GM19240 (cell line): ENCODE data around the gene CELSR2.
"Not testable (repeated sequence)": the region's sequence is repeated elsewhere in the genome, so short reads cannot be mapped to it uniquely, and the experiment has no call there.

Experiments
- DNase-seq: peaks from one replicate; pipeline ENCODE4 v3.0.0; 2011; ENCODE audit warnings: low spot score; ENCODE audit not compliant: insufficient read length

CELSR2 gene

DNA sequence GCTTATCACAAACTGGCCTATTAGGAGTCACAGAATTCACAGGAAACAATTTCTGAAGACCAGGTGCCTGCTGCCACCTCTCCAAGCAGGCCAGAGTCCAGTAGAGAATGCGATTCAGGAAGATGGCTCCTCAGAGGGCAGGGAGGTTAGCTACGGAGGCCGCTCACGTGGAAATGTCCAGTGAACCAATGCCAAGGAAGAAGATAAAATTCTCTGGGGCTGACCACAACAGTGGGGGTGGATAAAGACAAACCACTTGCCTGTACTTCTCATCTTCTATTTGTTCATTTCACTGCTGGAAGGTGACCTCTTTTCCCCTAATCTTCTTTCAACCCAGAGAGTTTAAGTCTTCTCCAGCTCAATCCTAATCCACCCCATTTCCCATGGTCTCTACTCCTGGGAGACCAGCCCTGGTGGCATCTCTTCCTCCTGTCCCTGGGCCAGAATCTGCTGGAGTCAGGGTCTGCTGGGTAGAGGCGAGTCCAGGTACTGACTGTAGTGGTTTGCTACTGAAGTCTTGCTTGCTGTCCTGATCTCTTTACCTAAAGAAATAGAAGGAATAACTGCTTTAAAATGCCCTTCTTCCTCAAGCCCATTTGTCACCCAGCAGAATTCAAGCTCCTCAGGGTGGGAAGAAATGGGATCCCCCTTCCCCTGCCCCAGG is 30.4 kb downstream of the CELSR2 start:
- DNase-seq: no peak

DNA sequence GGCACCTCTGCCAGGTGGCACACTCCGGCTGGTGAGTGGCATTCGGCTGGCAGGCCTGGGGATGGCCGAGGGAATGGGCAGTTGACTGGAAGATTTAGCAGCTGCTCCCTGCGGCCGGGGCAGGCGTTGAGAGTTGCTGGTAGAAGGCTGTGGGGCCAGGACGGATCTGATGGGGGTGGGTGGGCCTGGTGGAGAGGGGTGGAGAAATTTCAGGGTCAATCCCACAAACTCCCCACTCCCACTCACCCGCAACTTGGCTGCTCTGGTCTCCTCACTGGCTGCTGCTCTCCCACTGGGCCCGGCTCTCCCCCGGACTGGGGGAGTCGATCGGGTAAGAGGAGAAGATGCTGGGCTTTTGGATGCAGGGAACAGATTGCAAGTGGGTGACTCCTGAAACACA is 31.5 kb downstream of the CELSR2 start:
- no peak for DNase-seq

DNA sequence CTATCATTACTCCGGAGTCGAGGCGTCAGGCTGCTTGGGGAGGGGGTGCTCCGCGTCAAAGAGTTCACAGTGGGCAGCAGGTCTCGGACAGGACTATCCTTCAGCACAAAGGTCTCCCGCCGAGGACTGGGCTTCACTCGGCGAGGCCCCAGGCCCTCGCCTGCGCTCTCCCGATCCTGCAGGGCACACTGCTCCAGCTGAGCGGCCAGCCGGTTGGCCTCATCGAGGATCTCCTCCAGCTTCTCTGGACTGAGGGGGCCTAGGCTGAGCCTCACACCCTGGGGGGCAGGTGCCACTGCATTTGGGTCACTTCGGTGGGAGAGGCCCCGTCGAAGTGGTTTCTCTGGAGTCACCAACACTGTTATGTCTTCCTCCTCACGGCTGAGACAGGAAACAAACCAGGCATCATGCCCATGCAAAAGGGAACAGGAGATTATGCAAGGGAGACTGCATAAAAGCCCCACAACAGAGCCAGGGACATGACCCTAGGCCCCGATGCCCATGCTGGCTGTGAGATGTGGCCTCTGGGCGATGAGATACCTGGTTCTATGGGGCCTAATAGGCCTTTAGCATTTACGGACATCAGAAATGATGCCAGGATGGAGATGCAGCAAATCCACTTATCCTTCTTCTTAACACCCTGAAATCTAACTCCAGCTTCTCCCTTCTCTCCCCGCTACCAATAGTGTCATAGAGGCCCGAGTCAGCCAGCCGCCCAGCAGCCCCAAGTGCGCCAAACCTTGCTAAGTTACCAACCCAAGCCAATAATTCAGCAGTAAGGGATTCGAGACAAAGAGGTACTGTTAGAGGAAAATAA is 32.5 kb downstream of the CELSR2 start:
- no peak for DNase-seq

DNA sequence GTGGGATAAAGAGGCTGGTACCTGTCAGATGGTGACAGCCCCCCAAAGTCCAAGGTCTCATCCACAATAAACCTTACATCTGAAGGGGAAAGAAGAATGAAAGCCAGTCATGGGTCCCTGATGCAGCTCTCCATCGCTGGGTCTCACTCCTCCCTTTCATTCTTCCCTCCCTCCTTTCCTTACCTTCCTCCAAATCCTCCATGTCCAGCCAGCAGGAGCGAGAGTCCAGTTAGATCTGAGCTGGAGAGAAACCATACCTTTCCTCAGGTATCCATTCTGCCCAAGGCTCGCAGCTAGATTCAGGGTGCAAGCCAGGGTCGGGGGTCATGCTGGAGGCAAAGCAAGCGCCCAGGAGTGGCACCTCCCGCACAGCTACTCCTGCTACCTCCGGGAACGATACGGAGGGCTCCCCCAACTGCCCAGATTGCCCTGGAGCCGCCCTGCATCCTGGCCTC is 33.2 kb downstream of the CELSR2 start:
- no peak for DNase-seq

DNA sequence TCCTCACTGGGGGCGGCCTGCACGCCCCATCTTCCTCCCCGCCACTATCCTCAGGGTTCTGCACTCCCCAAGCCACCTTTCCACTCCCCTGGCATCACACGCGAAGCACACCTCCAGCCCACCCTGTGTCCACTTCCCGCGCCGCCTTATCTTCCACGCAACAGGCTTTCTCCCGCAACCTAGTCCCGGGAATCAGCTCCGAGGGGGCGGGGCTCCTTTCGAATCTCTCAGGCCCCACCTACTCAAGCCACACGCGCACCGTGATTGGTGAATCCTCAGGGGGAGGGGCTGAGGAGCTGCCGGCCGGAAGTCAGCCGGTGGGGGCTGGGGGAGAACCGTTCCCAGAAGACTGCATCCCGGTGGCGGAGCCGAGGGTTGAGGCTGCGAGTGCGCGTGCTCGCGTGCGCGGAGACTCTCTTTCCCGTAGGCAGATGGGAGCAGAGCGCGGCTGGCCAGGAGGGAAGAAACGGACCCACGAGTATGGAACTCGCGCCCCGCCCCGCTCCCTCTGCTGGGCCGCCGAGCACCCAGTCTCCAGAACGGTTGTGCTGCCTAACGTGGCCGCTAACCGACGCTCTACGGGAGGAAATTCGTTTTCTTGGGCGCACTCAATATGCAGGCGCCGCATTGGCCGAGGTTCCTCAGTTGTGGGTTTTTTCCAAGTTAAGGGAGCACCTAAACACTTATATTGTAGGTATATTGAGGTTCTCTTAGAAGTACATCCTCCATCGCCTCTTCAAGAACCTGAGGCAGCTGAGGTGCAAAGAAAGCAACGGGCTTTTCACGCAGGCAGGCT is 33.8 kb downstream of the CELSR2 start, which contains the start of gene PSRC1:
Gene PSRC1, minus strand, starts transcription at position 194 of the 796 bp plus-strand sequence.
- peak; percentile 93 for DNase-seq

DNA sequence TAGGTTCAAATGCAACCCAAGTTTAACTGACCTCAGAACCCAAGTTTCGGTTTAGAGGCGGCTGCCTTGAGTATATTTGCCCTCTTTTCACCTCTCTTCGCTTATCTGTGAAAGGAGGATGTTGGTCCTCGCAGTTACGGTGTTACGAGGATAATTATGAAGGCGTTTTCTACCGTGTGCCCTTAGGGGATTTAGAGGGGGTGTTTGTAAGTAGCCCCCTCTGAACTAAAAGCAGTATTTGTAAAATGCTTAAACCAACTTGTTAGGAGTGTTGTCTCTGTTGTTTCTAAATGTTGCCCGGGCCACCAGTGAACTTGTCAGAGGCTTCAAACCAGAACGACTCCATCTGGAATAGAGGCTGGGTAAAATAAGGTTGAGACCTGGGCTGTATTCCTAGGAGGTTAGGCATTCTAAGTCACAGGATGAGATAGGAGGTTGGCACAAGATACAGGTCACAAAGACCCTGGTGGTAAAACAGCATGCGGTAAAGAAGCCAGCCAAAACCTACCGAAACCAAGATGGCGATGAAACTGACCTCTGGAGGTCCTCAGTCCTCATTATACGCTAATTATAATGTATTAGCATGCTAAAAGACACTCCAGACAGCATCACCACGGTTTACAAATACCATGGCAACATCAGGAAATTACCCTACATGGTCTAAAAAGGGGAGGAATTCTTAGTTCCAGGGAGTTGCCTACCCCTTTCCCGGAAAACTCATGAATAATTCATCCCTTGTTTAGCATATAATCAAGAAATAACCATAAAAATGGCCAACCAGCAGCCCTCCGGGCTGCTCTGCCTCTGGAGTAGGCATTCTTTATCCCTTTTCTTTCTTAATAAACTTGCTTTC is 34.6 kb downstream of the CELSR2 start:
- DNase-seq: no peak

DNA sequence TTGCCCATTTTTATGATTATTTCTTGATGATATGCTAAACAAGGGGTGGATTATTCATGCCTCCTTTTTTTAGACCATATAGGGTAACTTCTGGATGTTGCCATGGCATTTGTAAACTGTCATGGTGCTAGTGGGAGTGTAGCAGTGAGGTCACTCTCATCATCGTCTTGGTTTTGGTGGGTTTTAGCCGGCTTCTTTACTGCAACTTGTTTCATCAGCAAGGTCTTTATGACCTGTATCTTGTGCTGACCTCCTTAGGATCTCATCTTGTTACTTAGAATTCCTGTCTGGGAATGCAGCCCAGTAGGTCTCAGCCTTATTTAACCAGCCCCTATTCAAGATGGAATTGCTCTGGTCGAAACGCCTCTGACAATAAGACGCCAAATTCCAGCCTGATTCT is 37.4 kb downstream of the CELSR2 start:
- not testable (repeated sequence) for DNase-seq

DNA sequence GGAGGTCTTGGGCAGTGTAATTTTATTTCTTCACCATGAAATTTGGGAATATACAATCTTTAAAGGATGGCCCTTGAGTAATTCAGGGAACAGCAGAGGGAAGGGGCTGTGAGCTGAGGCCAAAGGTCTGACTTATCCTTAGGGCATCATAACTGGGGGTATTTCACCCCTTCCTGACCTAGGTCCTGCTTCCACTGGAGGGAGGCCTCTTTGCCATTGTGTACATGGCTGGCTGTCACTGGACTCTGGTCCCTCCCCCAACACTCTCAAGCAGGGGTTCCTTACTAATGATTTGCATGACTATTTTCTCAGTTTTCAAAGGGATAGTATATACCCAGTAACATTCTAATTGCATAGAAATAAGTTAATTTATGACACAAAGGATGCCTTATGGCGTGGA is 40.8 kb downstream of the CELSR2 start:
- no peak for DNase-seq

DNA sequence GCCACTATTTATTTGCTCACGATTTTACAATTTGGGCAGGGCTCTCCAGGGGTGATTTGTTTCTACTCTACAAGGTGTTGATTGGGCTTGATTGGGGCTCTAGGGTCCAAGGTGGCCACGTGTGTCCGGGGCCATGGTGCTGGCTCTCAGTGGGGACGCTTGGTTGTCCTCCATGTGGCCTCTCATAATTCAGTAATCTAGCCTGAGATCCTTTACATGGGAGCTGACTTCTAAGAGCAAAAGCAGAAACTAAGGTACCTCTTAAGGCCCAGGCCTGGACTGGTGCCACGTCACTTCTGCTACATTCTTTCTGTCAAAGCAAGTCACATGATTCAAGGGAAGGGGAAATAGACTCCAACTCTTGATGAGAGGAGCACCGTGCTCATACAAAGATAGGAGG is 41.7 kb downstream of the CELSR2 start:
- DNase-seq: no peak

DNA sequence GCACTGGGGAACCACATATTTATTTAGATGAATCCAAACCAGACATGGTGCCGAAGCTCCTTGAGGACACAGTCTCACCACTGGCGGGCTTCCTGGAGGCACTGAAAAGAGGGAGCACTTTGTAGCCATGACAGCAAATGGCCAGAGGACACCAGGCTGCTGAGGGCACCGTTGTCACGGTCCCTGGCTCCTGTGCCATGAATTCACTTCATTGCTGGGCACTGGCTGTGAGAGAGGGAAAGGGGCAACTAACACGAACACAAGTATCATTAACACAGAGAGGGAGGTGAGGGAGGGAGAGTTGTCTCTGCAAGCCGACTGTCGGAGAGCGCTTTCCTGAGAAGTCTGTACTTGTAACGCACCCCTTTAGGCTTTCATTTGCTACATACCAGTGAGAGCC is 43.0 kb downstream of the CELSR2 start:
- no peak for DNase-seq

DNA sequence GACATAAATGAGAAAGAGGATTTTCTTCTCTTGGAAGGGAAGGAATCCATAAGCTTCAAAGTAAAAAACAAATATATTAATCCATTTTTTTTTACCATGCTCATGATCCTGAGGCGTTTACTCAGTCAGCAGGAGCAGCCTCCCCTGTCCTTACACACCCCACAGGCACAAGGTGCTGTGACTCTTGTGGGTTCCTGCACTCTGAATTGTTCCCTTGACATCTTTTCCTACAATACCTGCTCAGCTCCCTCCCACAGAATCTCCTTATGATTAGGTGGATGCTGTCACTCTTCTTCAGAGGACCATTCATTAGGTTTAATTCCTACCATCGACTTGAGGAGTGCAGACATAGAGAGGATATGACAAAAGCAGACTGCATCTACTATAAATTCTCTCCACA is 43.7 kb downstream of the CELSR2 start:
- DNase-seq: no peak

DNA sequence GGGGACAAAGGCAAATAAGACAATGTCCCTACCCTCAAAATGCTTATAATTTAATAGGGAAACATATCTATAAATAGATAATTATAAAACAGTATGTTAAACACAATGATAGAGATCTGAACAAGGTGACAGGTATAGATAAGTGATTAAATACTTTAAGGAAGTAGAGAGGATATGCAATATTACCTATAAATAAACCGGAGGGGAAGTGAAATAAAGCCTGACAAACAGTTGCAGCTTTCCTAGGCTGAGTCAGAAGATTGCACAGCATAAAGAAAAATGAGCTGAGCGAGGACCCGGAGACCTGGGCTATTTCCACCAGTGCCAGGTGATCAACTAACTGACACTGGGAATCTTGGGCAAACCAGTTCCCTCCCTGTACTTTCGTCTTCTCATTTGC is 45.1 kb downstream of the CELSR2 start:
- DNase-seq: no peak

DNA sequence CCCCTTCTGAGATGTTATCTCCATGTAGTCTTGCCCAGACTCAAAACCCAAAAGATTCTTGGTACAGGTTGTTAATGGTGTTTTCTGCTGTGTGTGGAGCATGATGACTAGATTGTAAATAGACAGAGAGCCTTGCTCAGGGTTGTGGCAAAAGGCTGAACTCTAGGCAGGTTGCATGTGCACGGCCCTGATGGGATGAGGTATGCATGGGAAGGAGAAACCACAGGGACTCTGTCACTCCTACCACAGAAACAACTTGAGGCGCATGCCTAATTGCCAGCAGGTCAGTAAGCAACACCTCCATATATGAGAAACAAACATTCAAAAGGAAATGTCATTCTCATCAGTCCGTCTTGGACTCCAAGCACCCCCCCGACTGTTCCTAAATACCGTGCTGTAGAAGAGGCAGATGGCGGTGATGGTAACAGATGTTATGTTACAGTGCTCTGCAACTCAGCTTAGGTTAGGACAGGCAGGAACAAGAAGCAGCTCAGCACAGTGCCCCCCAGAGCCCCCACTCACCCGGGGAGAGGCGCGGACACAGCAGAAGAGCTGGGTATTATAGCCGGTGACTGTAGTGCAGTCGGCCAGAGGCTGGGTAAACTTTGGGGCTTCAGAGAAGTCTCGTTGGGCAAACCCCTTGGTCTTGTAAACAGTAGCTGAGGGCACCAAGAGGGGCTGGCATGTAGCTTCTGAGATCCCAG is 46.5 kb downstream of the CELSR2 start:
- DNase-seq: no peak

DNA sequence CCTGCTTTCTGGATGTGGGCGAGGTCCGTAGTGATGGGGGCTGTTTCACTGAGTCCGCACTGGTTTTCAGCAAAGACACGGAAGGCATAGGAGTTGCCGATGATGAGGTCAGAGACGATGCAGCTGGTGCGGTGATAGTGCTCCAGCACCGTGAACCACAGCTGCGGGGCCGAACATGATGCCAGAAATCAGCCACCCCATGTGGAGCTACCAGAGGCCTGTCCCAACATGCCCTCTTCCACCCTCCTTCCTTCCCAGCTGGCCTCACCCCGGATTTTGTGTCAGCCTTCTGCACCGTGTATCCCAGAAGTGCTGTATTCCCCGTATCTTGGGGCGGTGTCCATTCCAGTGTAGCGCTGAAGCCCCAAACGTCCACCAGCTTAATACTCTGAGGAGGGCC is 47.4 kb downstream of the CELSR2 start:
- DNase-seq: no peak

DNA sequence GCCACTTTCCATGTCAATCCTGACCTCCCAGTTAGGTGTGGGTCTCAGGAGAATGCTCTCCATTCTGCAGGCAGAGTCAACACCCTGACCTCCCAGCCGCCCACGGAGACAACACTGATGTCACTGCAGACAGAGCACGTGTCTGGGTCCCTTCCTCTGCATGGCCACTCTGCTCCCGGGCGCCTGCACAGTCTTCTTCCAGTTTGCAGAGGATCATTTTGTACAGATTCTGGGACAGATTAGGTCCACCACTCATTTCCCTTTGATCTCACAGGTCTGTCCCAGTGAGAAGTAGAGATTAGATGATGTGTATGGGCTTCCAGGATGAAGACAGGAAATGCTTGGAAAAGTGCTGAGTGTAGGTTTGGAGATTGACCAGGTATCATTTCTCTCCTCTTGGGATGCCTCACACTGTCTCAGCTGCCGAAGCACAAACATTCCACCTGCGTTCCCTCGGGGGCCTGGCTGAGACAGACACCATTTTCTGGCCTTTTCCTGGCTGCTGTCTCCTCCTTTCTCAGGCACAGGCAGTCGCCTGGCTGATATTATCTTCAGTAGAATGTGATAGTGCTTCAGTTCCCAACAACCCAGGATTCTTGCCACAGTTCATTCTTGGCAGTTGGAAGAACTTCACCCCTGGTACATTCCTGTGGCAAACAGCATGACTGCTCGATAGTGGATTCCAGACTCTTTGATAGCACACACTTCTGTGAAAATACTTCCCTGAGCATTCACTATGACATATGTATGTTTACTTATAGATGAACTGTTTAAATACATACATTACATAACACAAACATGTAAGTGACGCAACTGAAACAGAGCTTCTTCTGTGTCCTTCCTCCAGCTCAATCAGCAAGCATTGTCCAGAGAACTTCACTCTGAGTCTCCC is 49.6 kb downstream of the CELSR2 start:
- DNase-seq: no peak

DNA sequence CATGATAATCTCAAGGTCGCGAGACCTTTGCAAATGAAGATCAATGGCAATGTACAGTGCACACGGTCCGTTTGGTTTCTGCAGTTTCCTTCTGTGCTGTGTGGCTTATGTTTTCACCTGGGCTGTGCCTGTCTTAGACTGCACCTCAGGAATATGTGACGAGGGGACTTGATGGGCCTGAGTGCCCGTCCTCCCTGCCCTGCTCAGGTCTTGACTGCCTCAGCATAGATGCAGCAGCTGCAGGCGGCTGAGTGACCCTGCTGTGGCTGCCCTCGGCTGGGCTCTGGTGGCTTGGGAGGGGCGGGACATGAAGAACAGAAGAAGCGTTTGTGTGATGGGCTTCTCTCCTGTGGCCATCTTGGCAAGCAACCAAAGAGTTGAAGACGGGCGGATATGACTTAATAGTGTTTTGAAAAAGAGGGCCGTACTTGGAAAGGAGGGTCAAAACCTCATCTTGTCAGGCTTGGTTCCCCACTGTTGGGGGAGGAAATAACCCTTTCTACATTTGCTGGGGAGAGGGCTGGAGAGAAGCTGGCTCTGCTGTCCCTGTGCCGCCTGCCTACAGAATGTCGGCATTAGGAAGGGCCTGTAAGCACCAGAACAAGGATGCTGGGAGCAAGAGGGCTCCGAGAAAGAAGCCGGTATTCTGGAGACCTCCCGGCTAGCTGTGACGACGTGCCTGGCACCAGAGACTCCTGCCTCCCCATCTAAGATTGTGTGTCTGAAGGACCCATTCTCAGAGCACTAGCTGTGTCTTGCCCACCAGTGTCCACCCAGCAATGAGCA is 50.4 kb downstream of the CELSR2 start:
- no peak for DNase-seq

DNA sequence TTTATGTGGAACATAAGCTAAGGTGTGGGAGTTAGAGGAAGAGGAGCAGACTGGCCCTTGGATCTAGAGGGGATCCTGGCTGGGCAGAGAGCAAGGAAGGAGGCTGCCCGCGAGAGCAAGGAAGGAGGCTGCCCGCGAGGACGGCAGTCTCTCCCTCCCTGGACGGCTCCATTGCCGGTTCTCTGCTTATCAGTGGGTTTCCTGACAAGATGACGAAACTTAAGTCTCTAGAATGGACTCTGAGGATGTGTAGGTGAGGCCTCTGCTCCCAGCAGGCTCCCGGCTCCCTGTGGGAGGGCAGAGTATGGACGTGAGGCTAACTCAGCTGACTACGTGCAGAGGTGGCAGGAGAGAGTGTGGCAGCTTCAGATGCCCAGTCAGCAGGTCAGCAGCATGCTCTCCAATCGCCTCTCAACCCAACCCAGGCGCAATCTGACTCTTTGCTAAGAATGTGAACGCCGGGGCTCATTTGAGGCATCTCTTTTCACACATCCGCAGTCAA is 51.4 kb downstream of the CELSR2 start:
- no peak for DNase-seq

DNA sequence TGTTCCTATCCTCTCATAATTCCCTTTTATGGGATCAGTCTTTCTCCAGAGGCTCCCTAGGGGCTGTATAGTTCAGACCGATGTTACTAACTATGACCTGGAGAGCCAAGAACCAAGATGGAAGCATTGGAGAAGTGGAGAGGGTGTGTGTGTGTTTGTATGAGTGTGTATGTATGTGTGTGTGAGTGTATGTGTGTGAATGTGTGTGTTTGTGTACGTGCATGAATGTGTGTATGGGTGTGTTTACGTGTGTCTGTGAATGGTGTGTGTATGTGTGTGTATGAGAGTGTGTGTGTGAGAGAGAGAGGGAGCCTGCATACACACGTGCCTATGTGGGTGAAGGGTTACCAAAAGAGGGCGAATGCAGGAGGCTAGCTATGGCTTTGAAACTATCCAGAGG is 52.5 kb downstream of the CELSR2 start:
- no peak for DNase-seq
